ENCODE data around the gene LRP8. TPM values are rescaled to one million over a fixed set of nuclear protein-coding genes. Genes with fewer than 3 reads are reported as not detected.

Gene LRP8
- total and polyA plus RNA-seq, 9 of the 15 experiments (the other 6 are each of a cell fraction or from before 2014, with no cell fraction given) = 7.1 to 56.1 (median 31.3) TPM

GRCh38 chr1:53326088-53326597 lies 1.7 kb downstream of the LRP8 start (continued):
- TF ChIP-seq MGA (IDR thresholded peaks at IDR 0.05) = no peak
- 0 out of 2 replicates have a peak, but pooled peaks have one; percentile 17 for TF ChIP-seq ZNF766 (CRISPR knock-in tag; conservative IDR thresholded peaks at IDR 0.05)
- TF ChIP-seq EZH2 (IDR thresholded peaks at IDR 0.05; ENCODE audit: borderline replicate concordance, low read depth, low read length) = no peak
- peak; percentile 68 for TF ChIP-seq CTBP1 (IDR thresholded peaks at IDR 0.05; ENCODE audit: borderline replicate concordance)
- no peak; the same call in 1 of the 2 replicates for TF ChIP-seq NFRKB (IDR thresholded peaks at IDR 0.05; ENCODE audit: low read depth)
- no peak for TF ChIP-seq GABPB1 (CRISPR knock-in tag; IDR thresholded peaks at IDR 0.05)
- TF ChIP-seq SP2 (IDR thresholded peaks at IDR 0.05; ENCODE audit: extremely low read depth, low read depth, low read length, poor library complexity, severe bottlenecking) = peak; percentile 36
- TF ChIP-seq SFPQ (IDR thresholded peaks at IDR 0.05; ENCODE audit: low read depth, low read length) = no peak
- no peak for TF ChIP-seq TCF7 (IDR thresholded peaks at IDR 0.05; ENCODE audit: borderline replicate concordance)
- no peak for TF ChIP-seq ZNF124 (CRISPR knock-in tag; IDR thresholded peaks at IDR 0.05)
- TF ChIP-seq ZNF431 (CRISPR knock-in tag; IDR thresholded peaks at IDR 0.05) = no peak
- TF ChIP-seq ZNF41 (CRISPR knock-in tag; conservative IDR thresholded peaks at IDR 0.05) = peak; percentile 86; the same call in 1 of the 2 replicates
- no peak for TF ChIP-seq KAT2B (IDR thresholded peaks at IDR 0.05; ENCODE audit: low read depth, low read length)
- no peak for TF ChIP-seq KAT8 (IDR thresholded peaks at IDR 0.05; ENCODE audit: low read depth)
- no peak for TF ChIP-seq ZNF143 (CRISPR knock-in tag; IDR thresholded peaks at IDR 0.05)

All from K562 (cell line).